GOT3 (cell line): Measurements from ENCODE around the gene YIF1A.
A peak's percentile ranks its signal among the peaks of the same experiment; 100 is the strongest.
"Not testable (repeated sequence)": the region's sequence is repeated elsewhere in the genome, so short reads cannot be mapped to it uniquely, and the experiment has no call there.

ENCODE experiments used
- DNase-seq: peaks from one replicate; lab custom pipeline; 2025; ENCODE audit warnings: mixed read lengths; lab: John Stamatoyannopoulos, UW

Gene YIF1A

GRCh38 chr11:66268952-66269905 lies 19.7 kb downstream of the YIF1A start:
- no peak for DNase-seq

- peak; percentile 99 for DNase-seq
These were observed 20.5 kb downstream of the YIF1A start, which contains the start of gene RAB1B for GRCh38 chr11:66268244-66268951. Gene RAB1B (plus strand): TSS chr11:66268639. CDS start chr11:66268680, 41 bp downstream.

- DNase-seq = peak; percentile 63
These were observed 21.3 kb downstream of the YIF1A start for GRCh38 chr11:66267379-66268243.

- no peak for DNase-seq
These were observed 21.9 kb downstream of the YIF1A start for GRCh38 chr11:66267039-66267378.

GRCh38 chr11:66266378-66267038 lies 22.4 kb downstream of the YIF1A start:
- DNase-seq = no peak

GRCh38 chr11:66265531-66266377 lies 23.2 kb downstream of the YIF1A start:
- no peak for DNase-seq

- no peak for DNase-seq
These were observed 24.0 kb downstream of the YIF1A start for GRCh38 chr11:66264914-66265313.

GRCh38 chr11:66264383-66264782 lies 24.6 kb downstream of the YIF1A start:
- no peak for DNase-seq

- no peak for DNase-seq
These were observed 25.2 kb downstream of the YIF1A start for GRCh38 chr11:66263785-66264184.

- no peak for DNase-seq
These were observed 25.7 kb downstream of the YIF1A start for GRCh38 chr11:66263231-66263630.

GRCh38 chr11:66262696-66263095 lies 26.2 kb downstream of the YIF1A start:
- no peak for DNase-seq

- no peak for DNase-seq
These were observed 26.8 kb downstream of the YIF1A start for GRCh38 chr11:66262191-66262590.

- DNase-seq = no peak
These were observed 27.4 kb downstream of the YIF1A start for GRCh38 chr11:66261578-66261977.

GRCh38 chr11:66259956-66260355 lies 29.0 kb downstream of the YIF1A start:
- no peak for DNase-seq

GRCh38 chr11:66259225-66259624 lies 29.7 kb downstream of the YIF1A start:
- DNase-seq = no peak

GRCh38 chr11:66258473-66258893 lies 30.5 kb downstream of the YIF1A start:
- DNase-seq = no peak

GRCh38 chr11:66253081-66253480 lies 35.9 kb downstream of the YIF1A start:
- DNase-seq = not testable (repeated sequence)

GRCh38 chr11:66251809-66252208 lies 37.1 kb downstream of the YIF1A start:
- DNase-seq = no peak

GRCh38 chr11:66248903-66249302 lies 40.0 kb downstream of the YIF1A start:
- no peak for DNase-seq

- no peak for DNase-seq
These were observed 41.1 kb downstream of the YIF1A start for GRCh38 chr11:66247801-66248200.

GRCh38 chr11:66247295-66247694 lies 41.6 kb downstream of the YIF1A start:
- no peak for DNase-seq
